ENCODE results near the gene CIPC. TPM values are rescaled to one million over a fixed set of nuclear protein-coding genes. Genes with fewer than 3 reads are reported as not detected.

CIPC gene
- total RNA-seq, 6 experiments from 2014 or later = 10.4 to 18.7 (median 12.7) TPM

- intact Hi-C loops (cut with DNase I) = no loop called here
- Histone ChIP-seq H3K36me3 (peaks cover 0 to 39% (median 18%) of the 10 kb centered on the region in 4 donors), H3K4me1 (no peaks in the 10 kb centered on the region)
Measured at GRCh38 chr14:77116172-77116817, 18.2 kb downstream of the CIPC start.

GRCh38 chr14:77119851-77120250 lies 21.8 kb downstream of the CIPC start:
- DNase-seq (no peak), ATAC-seq (no peak)
- no peak overlapping the region for H3K27ac ChIP-seq
- H3K27me3 ChIP-seq = no peaks in the 10 kb centered on the region
- TF ChIP-seq POLR2A (IDR thresholded peaks at IDR 0.05) (no peak), CTCF (IDR thresholded peaks at IDR 0.05) (no peak)
- intact Hi-C loops (cut with DNase I) = no loop called here
- peaks cover 0 to 12% (median 2%) of the 10 kb centered on the region in 4 donors for H3K36me3 ChIP-seq
- H3K4me1 ChIP-seq = peaks cover 0 to 15% (median 3%) of the 10 kb centered on the region in 4 donors
- WGBS (ENCODE audit: insufficient coverage, low coverage, low lambda C conversion rate, missing lambda C conversion rate) = 94% methylated on average over 7 of the region's 7 CpGs
- H3K9me3 ChIP-seq = no peaks in the 10 kb centered on the region
- no peak overlapping the region for H3K4me3 ChIP-seq

More at GRCh38 chr14:77116172-77116817, 18.2 kb downstream of the CIPC start:
- TF ChIP-seq POLR2A (IDR thresholded peaks at IDR 0.05) = no peak
- no peak for TF ChIP-seq CTCF (IDR thresholded peaks at IDR 0.05)
- ATAC-seq (no peak), DNase-seq (no peak)
- no peaks in the 10 kb centered on the region for H3K27me3 ChIP-seq
- H3K9me3 ChIP-seq = no peaks in the 10 kb centered on the region
- H3K27ac ChIP-seq = no peak overlapping the region
- H3K4me3 ChIP-seq = no peak overlapping the region
- 100% methylated on average over 2 of the region's 2 CpGs for WGBS (ENCODE audit: insufficient coverage, low coverage, low lambda C conversion rate, missing lambda C conversion rate)

GRCh38 chr14:77120771-77121743 lies 23.0 kb downstream of the CIPC start:
- peak in 1 of 3 donors; percentile 11 for DNase-seq
- no peak for ATAC-seq
- WGBS (ENCODE audit: insufficient coverage, low coverage, low lambda C conversion rate, missing lambda C conversion rate) = 65% methylated on average over 7 of the region's 9 CpGs
- TF ChIP-seq CTCF (IDR thresholded peaks at IDR 0.05) = no peak
- no peak for TF ChIP-seq POLR2A (IDR thresholded peaks at IDR 0.05)
- H3K9me3 ChIP-seq = no peaks in the 10 kb centered on the region
- H3K27me3 ChIP-seq = no peaks in the 10 kb centered on the region
- intact Hi-C loops (cut with DNase I) = no loop called here
- no peak overlapping the region for H3K27ac ChIP-seq
- H3K36me3 ChIP-seq = peaks cover 0 to 9% (median 0%) of the 10 kb centered on the region in 4 donors
- H3K4me1 ChIP-seq = peaks cover 0 to 26% (median 5%) of the 10 kb centered on the region in 4 donors
- no peak overlapping the region for H3K4me3 ChIP-seq

- Histone ChIP-seq H3K27me3 (no peaks in the 10 kb centered on the region), H3K27ac (no peak overlapping the region), H3K9me3 (no peaks in the 10 kb centered on the region), H3K4me3 (no peak overlapping the region), H3K4me1 (peaks cover 0 to 26% (median 5%) of the 10 kb centered on the region in 4 donors), H3K36me3 (peaks cover 0 to 4% (median 0%) of the 10 kb centered on the region in 4 donors)
- ATAC-seq (no peak), DNase-seq (no peak)
- TF ChIP-seq CTCF (IDR thresholded peaks at IDR 0.05) (no peak), POLR2A (IDR thresholded peaks at IDR 0.05) (no peak)
- WGBS (ENCODE audit: insufficient coverage, low coverage, low lambda C conversion rate, missing lambda C conversion rate) = 80% methylated on average over 6 of the region's 6 CpGs
- intact Hi-C loops (cut with DNase I) = no loop called here
Measured at GRCh38 chr14:77122526-77123125, 24.6 kb downstream of the CIPC start.
